ENCODE data around the gene PRKCA.

The PRKCA gene

DNA sequence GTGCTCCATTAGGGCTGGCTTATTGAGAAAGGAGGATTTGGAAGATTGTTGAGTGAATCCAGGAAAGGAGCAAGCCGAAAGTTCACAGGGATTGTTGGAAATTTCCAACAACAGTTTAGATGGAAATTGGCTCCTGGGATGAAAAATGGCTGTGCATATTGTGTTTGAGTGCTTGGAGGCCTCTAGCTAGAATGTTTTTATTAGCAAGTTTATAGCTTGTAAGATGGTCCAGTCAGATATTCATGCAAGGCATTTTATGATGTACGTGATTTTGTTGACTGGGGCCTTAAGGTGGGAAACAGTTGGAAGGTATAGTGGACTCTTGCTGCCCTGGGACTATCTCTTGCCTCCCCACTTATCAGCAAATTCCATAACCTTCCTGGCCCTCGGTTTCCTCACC lies 216.7 kb downstream of the PRKCA start:
- Histone ChIP-seq H3K9ac (no peak overlapping the region), H3K27ac (no peak overlapping the region), H3K27me3 (ENCODE audit: insufficient read depth, low read depth) (no peaks in the 10 kb centered on the region), H3K4me1 (ENCODE audit: low read depth, poor library complexity, severe bottlenecking) (no peaks in the 10 kb centered on the region), H4K20me1 (ENCODE audit: insufficient read depth) (no peaks in the 10 kb centered on the region), H3K4me3 (IDR thresholded peaks at IDR 0.05; ENCODE audit: insufficient read depth, low read depth, low read length) (no peak overlapping the region), H3K79me2 (ENCODE audit: insufficient read depth, low read depth) (no peaks in the 10 kb centered on the region), H3K4me2 (no peak overlapping the region), H3K36me3 (ENCODE audit: insufficient read depth) (no peaks in the 10 kb centered on the region), H2AFZ (ENCODE audit: low read depth) (no peak overlapping the region)
- TF ChIP-seq, protein P1, sequence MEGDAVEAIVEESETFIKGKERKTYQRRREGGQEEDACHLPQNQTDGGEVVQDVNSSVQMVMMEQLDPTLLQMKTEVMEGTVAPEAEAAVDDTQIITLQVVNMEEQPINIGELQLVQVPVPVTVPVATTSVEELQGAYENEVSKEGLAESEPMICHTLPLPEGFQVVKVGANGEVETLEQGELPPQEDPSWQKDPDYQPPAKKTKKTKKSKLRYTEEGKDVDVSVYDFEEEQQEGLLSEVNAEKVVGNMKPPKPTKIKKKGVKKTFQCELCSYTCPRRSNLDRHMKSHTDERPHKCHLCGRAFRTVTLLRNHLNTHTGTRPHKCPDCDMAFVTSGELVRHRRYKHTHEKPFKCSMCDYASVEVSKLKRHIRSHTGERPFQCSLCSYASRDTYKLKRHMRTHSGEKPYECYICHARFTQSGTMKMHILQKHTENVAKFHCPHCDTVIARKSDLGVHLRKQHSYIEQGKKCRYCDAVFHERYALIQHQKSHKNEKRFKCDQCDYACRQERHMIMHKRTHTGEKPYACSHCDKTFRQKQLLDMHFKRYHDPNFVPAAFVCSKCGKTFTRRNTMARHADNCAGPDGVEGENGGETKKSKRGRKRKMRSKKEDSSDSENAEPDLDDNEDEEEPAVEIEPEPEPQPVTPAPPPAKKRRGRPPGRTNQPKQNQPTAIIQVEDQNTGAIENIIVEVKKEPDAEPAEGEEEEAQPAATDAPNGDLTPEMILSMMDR (conservative IDR thresholded peaks at IDR 0.05; ENCODE audit: low read depth, low read length) = no peak

GRCh38 chr17:66520999-66521398 lies 218.6 kb downstream of the PRKCA start:
- H3K4me3 ChIP-seq (IDR thresholded peaks at IDR 0.05; ENCODE audit: insufficient read depth, low read depth, low read length) = no peak overlapping the region
- H3K4me2 ChIP-seq = no peak overlapping the region
- H3K9ac ChIP-seq = no peak overlapping the region
- TF ChIP-seq, protein P1 (conservative IDR thresholded peaks at IDR 0.05; ENCODE audit: low read depth, low read length) = no peak
- no peaks in the 10 kb centered on the region for H3K4me1 ChIP-seq (ENCODE audit: low read depth, poor library complexity, severe bottlenecking)
- H4K20me1 ChIP-seq (ENCODE audit: insufficient read depth) = no peaks in the 10 kb centered on the region
- H3K27me3 ChIP-seq (ENCODE audit: insufficient read depth, low read depth) = no peaks in the 10 kb centered on the region
- no peaks in the 10 kb centered on the region for H3K79me2 ChIP-seq (ENCODE audit: insufficient read depth, low read depth)
- no peak overlapping the region for H2AFZ ChIP-seq (ENCODE audit: low read depth)
- no peaks in the 10 kb centered on the region for H3K36me3 ChIP-seq (ENCODE audit: insufficient read depth)
- H3K27ac ChIP-seq = no peak overlapping the region

GRCh38 chr17:66522591-66523272 lies 220.3 kb downstream of the PRKCA start:
- no peaks in the 10 kb centered on the region for H3K79me2 ChIP-seq (ENCODE audit: insufficient read depth, low read depth)
- TF ChIP-seq, protein P1 (conservative IDR thresholded peaks at IDR 0.05; ENCODE audit: low read depth, low read length) = no peak
- no peaks in the 10 kb centered on the region for H4K20me1 ChIP-seq (ENCODE audit: insufficient read depth)
- no peaks in the 10 kb centered on the region for H3K27me3 ChIP-seq (ENCODE audit: insufficient read depth, low read depth)
- H3K4me2 ChIP-seq = no peak overlapping the region
- no peak overlapping the region for H3K27ac ChIP-seq
- no peaks in the 10 kb centered on the region for H3K4me1 ChIP-seq (ENCODE audit: low read depth, poor library complexity, severe bottlenecking)
- H2AFZ ChIP-seq (ENCODE audit: low read depth) = no peak overlapping the region
- H3K36me3 ChIP-seq (ENCODE audit: insufficient read depth) = no peaks in the 10 kb centered on the region
- H3K4me3 ChIP-seq (IDR thresholded peaks at IDR 0.05; ENCODE audit: insufficient read depth, low read depth, low read length) = no peak overlapping the region
- H3K9ac ChIP-seq = no peak overlapping the region

DNA sequence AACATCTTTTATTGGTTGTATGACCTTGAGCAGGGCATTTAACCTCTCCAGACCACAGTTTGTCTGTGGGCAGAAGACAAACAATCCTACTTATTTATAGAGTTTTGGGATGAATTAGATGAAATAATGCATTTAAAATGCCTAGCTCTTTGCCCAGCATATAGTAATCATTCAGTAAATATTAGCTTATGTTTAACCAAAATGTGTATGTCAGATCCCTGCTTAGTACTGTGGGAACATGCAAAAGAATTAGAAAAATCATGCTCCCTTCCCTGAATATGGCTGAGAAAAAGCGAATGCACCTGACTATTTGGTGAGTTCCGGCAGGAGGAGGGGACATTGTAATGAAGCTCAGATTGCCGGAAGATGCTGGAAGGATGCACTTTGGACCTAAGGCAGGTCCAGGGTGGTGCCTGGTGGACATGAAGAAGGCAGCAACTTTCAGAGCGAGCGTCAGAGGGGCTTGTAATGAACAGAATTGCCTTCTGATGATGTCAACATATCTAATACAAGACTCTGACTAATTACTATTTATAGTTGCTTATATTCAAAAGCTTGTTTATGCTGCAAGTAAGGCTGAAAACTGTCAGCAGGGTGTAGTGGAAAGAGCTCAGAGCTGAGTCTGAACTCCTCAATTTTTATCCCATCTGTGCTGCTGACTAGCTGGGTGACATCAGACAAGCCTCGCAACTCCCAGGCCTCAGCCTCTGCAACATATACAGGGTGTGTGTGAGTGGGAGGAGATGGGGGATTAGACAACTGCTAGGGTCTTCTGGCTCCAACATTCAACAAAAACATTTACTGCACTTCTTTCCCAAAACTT lies 221.2 kb downstream of the PRKCA start:
- Histone ChIP-seq H3K27me3 (ENCODE audit: insufficient read depth, low read depth) (no peaks in the 10 kb centered on the region), H3K4me1 (ENCODE audit: low read depth, poor library complexity, severe bottlenecking) (no peaks in the 10 kb centered on the region), H3K27ac (no peak overlapping the region), H4K20me1 (ENCODE audit: insufficient read depth) (no peaks in the 10 kb centered on the region), H3K36me3 (ENCODE audit: insufficient read depth) (no peaks in the 10 kb centered on the region), H2AFZ (ENCODE audit: low read depth) (no peak overlapping the region), H3K4me3 (IDR thresholded peaks at IDR 0.05; ENCODE audit: insufficient read depth, low read depth, low read length) (no peak overlapping the region), H3K4me2 (no peak overlapping the region), H3K79me2 (ENCODE audit: insufficient read depth, low read depth) (no peaks in the 10 kb centered on the region), H3K9ac (no peak overlapping the region)
- TF ChIP-seq, protein P1 (conservative IDR thresholded peaks at IDR 0.05; ENCODE audit: low read depth, low read length) = no peak
